IMR-90 (cell line): Measurements from ENCODE around the gene SLC27A6. TPM values are rescaled to one million over a fixed set of nuclear protein-coding genes. Genes with fewer than 3 reads are reported as not detected.

ENCODE experiments used
- ATAC-seq: fragments of 200-7000 bp; cut with Tn5 transposase; 2 replicates; pipeline ENCODE4 v1.9.1; 2020; ENCODE audit warnings: low read depth, mild to moderate bottlenecking, moderate library complexity
- BruUV-seq: library from RNA; stranded (reverse); fragments of 400-500 nt; replicated peaks from 2 replicates; lab custom pipeline; 2021; lab: Mats Ljungman, UMichigan
- CTCF ChIA-PET: fragments of 300-600 bp; formaldehyde crosslinking; extraction: SDS; loops from one replicate; lab custom pipeline; 2021; ENCODE audit warnings: antibody characterized with exemption; lab: Yijun Ruan, JAX
- POLR2A ChIA-PET: fragments of 300-600 bp; sonication (Branson Sonifier 250); formaldehyde crosslinking; loops from one replicate; lab custom pipeline; 2022; ENCODE audit warnings: antibody characterized with exemption; ENCODE audit not compliant: unreplicated experiment; lab: Charles Lee
- DNase-seq: peaks from one replicate; pipeline ENCODE4 v3.0.0; 2013
- H2AFZ ChIP-seq: replicated peaks from 2 replicates; pipeline ENCODE3; 2013; ENCODE audit warnings: low read length, mild to moderate bottlenecking; ENCODE audit not compliant: poor library complexity
- H2AK5ac ChIP-seq: 2 replicates; pipeline ENCODE4 v1.6.1; 2013; ENCODE audit warnings: low read depth, low read length, inconsistent platforms
- H2AK9ac ChIP-seq: replicated peaks from 2 replicates; pipeline ENCODE3; 2013; ENCODE audit warnings: mild to moderate bottlenecking, low read depth, low read length, moderate library complexity; ENCODE audit not compliant: poor library complexity
- H2BK120ac ChIP-seq: 2 replicates; pipeline ENCODE4 v1.6.1; 2013; ENCODE audit warnings: low read depth, low read length, inconsistent platforms
- H2BK15ac ChIP-seq: 3 replicates; pipeline ENCODE4 v1.6.1; 2013; ENCODE audit warnings: low read depth, low read length, inconsistent platforms
- H2BK20ac ChIP-seq: 2 replicates; pipeline ENCODE4 v1.6.1; 2013; ENCODE audit warnings: low read depth, mild to moderate bottlenecking, inconsistent platforms, low read length, moderate library complexity
- H2BK5ac ChIP-seq: 2 replicates; pipeline ENCODE4 v1.6.1; 2013; ENCODE audit warnings: mild to moderate bottlenecking, low read depth, low read length, inconsistent platforms; ENCODE audit not compliant: poor library complexity, severe bottlenecking
- H3K14ac ChIP-seq: replicated peaks from 2 replicates; pipeline ENCODE4 v1.6.1; 2013; ENCODE audit warnings: low read depth, low read length, inconsistent platforms
- H3K18ac ChIP-seq: 2 replicates; pipeline ENCODE4 v1.6.1; 2013; ENCODE audit warnings: low read depth, low read length, control low read depth
- H3K23ac ChIP-seq: 2 replicates; pipeline ENCODE4 v1.6.1; 2013; ENCODE audit warnings: low read depth, low read length, inconsistent platforms
- H3K27ac ChIP-seq: 2 replicates; pipeline ENCODE4 v1.5.1; 2013; ENCODE audit warnings: mild to moderate bottlenecking, control low read depth, low read length; ENCODE audit not compliant: insufficient read depth
- H3K27me3 ChIP-seq: 2 replicates; pipeline ENCODE4 v1.6.1; 2013; ENCODE audit warnings: low read length; ENCODE audit not compliant: control insufficient read depth, insufficient read depth
- H3K36me3 ChIP-seq: 2 replicates; pipeline ENCODE4 v1.6.1; 2013; ENCODE audit warnings: low read length, mixed read lengths; ENCODE audit not compliant: control insufficient read depth, insufficient read depth
- H3K4ac ChIP-seq: 2 replicates; pipeline ENCODE4 v1.6.1; 2013; ENCODE audit warnings: low read depth, low read length, inconsistent platforms
- H3K4me1 ChIP-seq: 2 replicates; pipeline ENCODE4 v1.6.1; 2013; ENCODE audit warnings: low read length, mixed read lengths; ENCODE audit not compliant: control insufficient read depth, insufficient read depth
- H3K4me2 ChIP-seq: 2 replicates; pipeline ENCODE4 v1.6.1; 2013; ENCODE audit warnings: low read depth, mild to moderate bottlenecking, control low read depth, low read length, moderate library complexity
- H3K4me3 ChIP-seq: 2 replicates; pipeline ENCODE4 v1.5.1; 2013; ENCODE audit warnings: low read depth, mild to moderate bottlenecking, control low read depth, low read length, moderate library complexity; ENCODE audit not compliant: insufficient read depth
- H3K56ac ChIP-seq: 2 replicates; pipeline ENCODE4 v1.6.1; 2013; ENCODE audit warnings: low read length, inconsistent platforms; ENCODE audit not compliant: insufficient read depth; ENCODE audit errors: extremely low read depth
- H3K79me1 ChIP-seq, 2 experiments: 2 replicates each; pipeline ENCODE4 v1.6.1; 2013; ENCODE audit warnings: low read length in 2 of 2, inconsistent platforms in 1 of 2, low read depth in 1 of 2
- H3K9ac ChIP-seq: 2 replicates; pipeline ENCODE4 v1.6.1; 2013; ENCODE audit warnings: low read depth, low read length, control low read depth
- H3K9me1 ChIP-seq: 2 replicates; pipeline ENCODE4 v1.6.1; 2013; ENCODE audit warnings: low read length, inconsistent platforms; ENCODE audit not compliant: insufficient read depth
- H3K9me3 ChIP-seq: 2 replicates; pipeline ENCODE4 v1.6.1; 2013; ENCODE audit warnings: low read length; ENCODE audit not compliant: control insufficient read depth, insufficient read depth
- H4K20me1 ChIP-seq: 2 replicates; pipeline ENCODE4 v1.6.1; 2013; ENCODE audit warnings: low read length, inconsistent platforms; ENCODE audit not compliant: insufficient read depth
- H4K5ac ChIP-seq: 2 replicates; pipeline ENCODE4 v1.6.1; 2013; ENCODE audit warnings: mild to moderate bottlenecking, low read depth, low read length, control low read depth
- H4K8ac ChIP-seq, 2 experiments: 2 replicates each; pipeline ENCODE4 v1.6.1; 2013; ENCODE audit warnings: low read depth in 2 of 2, low read length in 2 of 2, control low read depth in 1 of 2, inconsistent platforms in 1 of 2
- H4K91ac ChIP-seq: 2 replicates; pipeline ENCODE4 v1.6.1; 2013; ENCODE audit warnings: low read depth, low read length, inconsistent platforms; ENCODE audit not compliant: insufficient read depth
- BHLHE40 ChIP-seq: fragments of 150-350 bp; IDR thresholded peaks from 2 replicates; pipeline ENCODE4 v1.6.1; 2016; ENCODE audit warnings: mild to moderate bottlenecking, low read depth, low read length
- CEBPB ChIP-seq: IDR thresholded peaks from 2 replicates; pipeline ENCODE4 v1.6.1; 2012; ENCODE audit warnings: low read depth, low read length, improper control_type of control experiment
- CHD1 ChIP-seq: IDR thresholded peaks from 2 replicates; pipeline ENCODE4 v1.6.1; 2012; ENCODE audit warnings: low read depth, low read length, improper control_type of control experiment
- FOS ChIP-seq: fragments of 150-350 bp; IDR thresholded peaks from 2 replicates; pipeline ENCODE4 v1.6.1; 2016; ENCODE audit warnings: low read depth, low read length
- MAFK ChIP-seq: IDR thresholded peaks from 2 replicates; pipeline ENCODE4 v1.6.1; 2012; ENCODE audit warnings: low read depth, low read length, improper control_type of control experiment
- MXI1 ChIP-seq: IDR thresholded peaks from 2 replicates; pipeline ENCODE4 v1.6.1; 2012; ENCODE audit warnings: low read depth, mild to moderate bottlenecking, low read length, moderate library complexity, borderline replicate concordance
- NFE2L2 ChIP-seq: fragments of 150-350 bp; IDR thresholded peaks from 2 replicates; pipeline ENCODE4 v1.6.1; 2016; ENCODE audit warnings: low read depth, mild to moderate bottlenecking, low read length
- POLR2A ChIP-seq: IDR thresholded peaks from 2 replicates; pipeline ENCODE4 v1.6.1; 2012; ENCODE audit warnings: mild to moderate bottlenecking, low read depth, low read length
- RAD21 ChIP-seq: IDR thresholded peaks from 2 replicates; pipeline ENCODE4 v1.6.1; 2012; ENCODE audit warnings: low read length, improper control_type of control experiment
- RCOR1 ChIP-seq: IDR thresholded peaks from 2 replicates; pipeline ENCODE4 v1.6.1; 2012; ENCODE audit warnings: mild to moderate bottlenecking, low read length, improper control_type of control experiment; ENCODE audit not compliant: insufficient replicate concordance
- RFX5 ChIP-seq: IDR thresholded peaks from 2 replicates; pipeline ENCODE4 v1.8.0; 2012; ENCODE audit warnings: low read depth, mild to moderate bottlenecking, low read length, moderate library complexity
- SMC3 ChIP-seq: fragments of 150-350 bp; IDR thresholded peaks from 2 replicates; pipeline ENCODE4 v1.6.1; 2016; ENCODE audit warnings: low read depth, mild to moderate bottlenecking, antibody characterized with exemption, low read length, moderate library complexity
- WGBS, 2 experiments: methylation state at CpG; one replicate each; pipeline versions ENCODE4 v1.1.5 to v1.1.7; 2013; ENCODE audit warnings: missing lambda C conversion rate in 2 of 2; ENCODE audit not compliant: insufficient read length in 1 of 2; ENCODE audit errors: extremely low coverage in 2 of 2; 5-methylcytosine and 5-hydroxymethylcytosine counted together
- dilution Hi-C: fragments of 300-500 bp; cut with HindIII; formaldehyde crosslinking; loops from one replicate; pipeline ENCODE4 v1.14.3; 2018; ENCODE audit warnings: low sequenced_read_pairs; ENCODE audit not compliant: unreplicated experiment
- in situ Hi-C: fragments of 300-500 bp; cut with MboI; formaldehyde crosslinking; loops from 3 replicates; pipeline ENCODE4 v1.14.3; 2019; ENCODE audit warnings: low sequenced_read_pairs, inconsistent platforms, mixed read lengths
- intact Hi-C: fragments of 100-400 bp; cut with micrococcal nuclease; formaldehyde crosslinking; loops from 2 replicates; pipeline ENCODE4 v1.10.0; 2022
- polyA plus RNA-seq, 3 experiments: library from polyadenylated mRNA; depleted of rRNA; stranded (reverse); fragments of >200 nt; gene quantifications; 2 replicates each; pipeline ENCODE4 v1.2.3, GENCODE V29; 2012; ENCODE audit warnings: low replicate concordance in 1 of 3
- total RNA-seq: library from RNA; depleted of rRNA; stranded (reverse); fragments of >200 nt; gene quantifications from 2 replicates; pipeline ENCODE4 v1.2.3, GENCODE V29; 2012
- TF ChIP-seq, protein P1 (sequence below): fragments of 150-350 bp; IDR thresholded peaks from 2 replicates; pipeline ENCODE4 v1.6.1; 2016; ENCODE audit warnings: low read depth, mild to moderate bottlenecking, low read length, moderate library complexity, borderline replicate concordance

SLC27A6 gene
- total and polyA plus RNA-seq, 2 of the 4 experiments (the other 2 are of a cell fraction), result under 0.01 to 0.02 TPM

DNA sequence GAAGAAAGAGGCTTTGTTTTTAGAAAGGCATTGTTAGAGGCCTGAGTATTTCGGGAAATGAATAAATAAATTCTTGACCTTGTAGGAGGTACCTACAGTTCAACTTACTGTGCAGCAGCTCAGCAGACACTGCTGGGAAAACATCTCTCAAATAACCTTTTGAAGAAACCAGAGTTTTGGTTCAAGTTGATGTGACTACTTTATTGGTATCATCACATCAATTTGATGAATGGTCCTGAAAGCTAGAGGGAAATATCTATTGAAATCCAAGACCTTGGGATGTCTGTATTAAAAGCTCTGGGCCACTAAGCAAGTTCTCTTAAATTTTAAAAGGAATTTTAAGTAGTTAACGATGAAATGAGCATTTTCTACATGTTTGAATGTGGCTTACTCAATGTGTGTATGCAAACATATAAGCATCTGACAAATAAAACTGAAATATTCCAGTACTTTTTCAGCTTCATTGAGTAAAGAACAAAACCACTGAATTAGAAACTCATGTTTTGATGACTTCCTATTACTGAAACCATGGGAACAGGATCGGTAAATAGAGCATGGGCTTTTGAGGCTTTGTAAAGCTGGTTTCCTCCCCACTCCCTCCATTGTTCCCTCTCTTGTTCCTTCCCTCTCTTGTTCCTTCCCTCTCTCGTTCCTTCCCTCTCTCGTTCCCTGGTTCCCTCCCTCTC, 36.7 kb downstream of the SLC27A6 start:
- H4K5ac ChIP-seq, result no peak overlapping the region
- H3K9me1 ChIP-seq, result no peaks in the 10 kb centered on the region
- CTCF ChIA-PET, result no interaction called here
- no peaks in the 10 kb centered on the region for H4K20me1 ChIP-seq
- no peak for DNase-seq
- no peak overlapping the region for H3K23ac ChIP-seq
- H2BK5ac ChIP-seq, result no peak overlapping the region
- no peak overlapping the region for H3K27ac ChIP-seq
- intact Hi-C loops (no loop called here), dilution Hi-C loops (no loop called here), in situ Hi-C loops (loop anchor here (25.0 kb wide), 1 partner anchor 90 kb away; no protein-coding TSS in a partner anchor)
- no peaks in the 10 kb centered on the region for H3K4me1 ChIP-seq
- H3K56ac ChIP-seq, result no peak overlapping the region
- H3K36me3 ChIP-seq, result no peaks in the 10 kb centered on the region
- H3K14ac ChIP-seq, result no peak overlapping the region
- no peak overlapping the region for H2BK20ac ChIP-seq
- no peak overlapping the region for H3K4me3 ChIP-seq
- H3K27me3 ChIP-seq, result no peaks in the 10 kb centered on the region
- H3K4ac ChIP-seq, result no peak overlapping the region
- no peaks in the 10 kb centered on the region for H3K79me1 ChIP-seq
- H4K91ac ChIP-seq, result no peak overlapping the region
- H3K9me3 ChIP-seq, result no peaks in the 10 kb centered on the region
- no peak overlapping the region for H3K4me2 ChIP-seq
- ATAC-seq, result no peak
- H4K8ac ChIP-seq, result no peak overlapping the region
- WGBS, 2 experiments, result 80% methylated on average over 1 of the region's 5 CpGs; no CpG with 5 or more reads in 1 of the 2 experiments
- TF ChIP-seq CEBPB (no peak), SMC3 (no peak), MXI1 (no peak), NFE2L2 (no peak), POLR2A (no peak), RFX5 (no peak), CHD1 (no peak), BHLHE40 (no peak), RCOR1 (no peak), MAFK (no peak), RAD21 (no peak), FOS (no peak)
- TF ChIP-seq, protein P1, sequence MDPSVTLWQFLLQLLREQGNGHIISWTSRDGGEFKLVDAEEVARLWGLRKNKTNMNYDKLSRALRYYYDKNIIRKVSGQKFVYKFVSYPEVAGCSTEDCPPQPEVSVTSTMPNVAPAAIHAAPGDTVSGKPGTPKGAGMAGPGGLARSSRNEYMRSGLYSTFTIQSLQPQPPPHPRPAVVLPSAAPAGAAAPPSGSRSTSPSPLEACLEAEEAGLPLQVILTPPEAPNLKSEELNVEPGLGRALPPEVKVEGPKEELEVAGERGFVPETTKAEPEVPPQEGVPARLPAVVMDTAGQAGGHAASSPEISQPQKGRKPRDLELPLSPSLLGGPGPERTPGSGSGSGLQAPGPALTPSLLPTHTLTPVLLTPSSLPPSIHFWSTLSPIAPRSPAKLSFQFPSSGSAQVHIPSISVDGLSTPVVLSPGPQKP, result no peak
- no peak overlapping the region for H3K9ac ChIP-seq
- H2BK15ac ChIP-seq, result no peak overlapping the region
- POLR2A ChIA-PET, result no interaction called here
- no peak overlapping the region for H2BK120ac ChIP-seq
- H2AK5ac ChIP-seq, result no peak overlapping the region
- H3K18ac ChIP-seq, result no peak overlapping the region
- H2AFZ ChIP-seq, result no peak overlapping the region
- no TSS peak for BruUV-seq
- no peak overlapping the region for H2AK9ac ChIP-seq
